H1 (cell line): ENCODE results near the gene TPRG1L.

Experiments
- CHD1 ChIP-seq: IDR thresholded peaks from 2 replicates; pipeline ENCODE4 v1.6.1; 2012; ENCODE audit warnings: low read depth, low read length, improper control_type of control experiment
- CHD2 ChIP-seq: IDR thresholded peaks from 2 replicates; pipeline ENCODE4 v1.6.1; 2012; ENCODE audit warnings: low read length, improper control_type of control experiment
- CTCF ChIP-seq, 3 experiments: IDR thresholded peaks; 1 replicate in 2 of 3; 2 replicates in 1 of 3; pipeline versions ENCODE4 v1.5.1 to v1.6.1; 2011; ENCODE audit warnings: low read length in 3 of 3, mild to moderate bottlenecking in 3 of 3, inconsistent platforms in 2 of 3, low read depth in 1 of 3, moderate library complexity in 1 of 3; ENCODE audit not compliant: insufficient read depth in 1 of 3; ENCODE audit errors: control extremely low read depth in 1 of 3
- EP300 ChIP-seq, 2 experiments: IDR thresholded peaks; 1 replicate in 1 of 2; 2 replicates in 1 of 2; pipeline ENCODE4 v1.6.1; 2011 to 2012; ENCODE audit warnings: low read depth in 2 of 2, low read length in 2 of 2, mild to moderate bottlenecking in 2 of 2, borderline replicate concordance in 1 of 2, inconsistent platforms in 1 of 2, moderate library complexity in 1 of 2
- EZH2 ChIP-seq: fragments of 200-600 bp; sonication (generic); IDR thresholded peaks from 2 replicates; pipeline ENCODE4 v1.7.1; 2012; ENCODE audit warnings: low read depth, mild to moderate bottlenecking, moderate library complexity, low read length, inconsistent platforms; ENCODE audit not compliant: severe bottlenecking
- HDAC6 ChIP-seq: IDR thresholded peaks from one replicate; pipeline ENCODE4 v1.7.1; 2012; ENCODE audit warnings: low read depth, mild to moderate bottlenecking, inconsistent platforms, low read length, moderate library complexity
- MAFK ChIP-seq: IDR thresholded peaks from 2 replicates; pipeline ENCODE4 v1.6.1; 2012; ENCODE audit warnings: low read depth, mild to moderate bottlenecking, improper control_type of control experiment, low read length
- POLR2A ChIP-seq, 2 experiments: IDR thresholded peaks; 1 replicate in 1 of 2; 2 replicates in 1 of 2; pipeline ENCODE4 v1.6.1; 2011; ENCODE audit warnings: low read depth in 2 of 2, low read length in 2 of 2, mild to moderate bottlenecking in 2 of 2; ENCODE audit errors: control extremely low read depth in 1 of 2
- POLR2AphosphoS5 ChIP-seq: IDR thresholded peaks from 2 replicates; pipeline ENCODE4 v1.6.1; 2011; ENCODE audit warnings: low read depth, low read length
- RFX5 ChIP-seq: IDR thresholded peaks from 2 replicates; pipeline ENCODE4 v1.6.1; 2011; ENCODE audit warnings: low read depth, low read length, improper control_type of control experiment, borderline replicate concordance
- SAP30 ChIP-seq: fragments of 300-600 bp; sonication (generic); IDR thresholded peaks from 2 replicates; pipeline ENCODE4 v1.7.1; 2012; ENCODE audit warnings: low read length, moderate library complexity, mild to moderate bottlenecking, inconsistent platforms; ENCODE audit not compliant: insufficient read depth, insufficient replicate concordance
- SP1 ChIP-seq: IDR thresholded peaks from 2 replicates; pipeline ENCODE4 v1.6.1; 2011; ENCODE audit warnings: low read depth, low read length
- TBP ChIP-seq: IDR thresholded peaks from 2 replicates; pipeline ENCODE4 v1.6.1; 2011; ENCODE audit warnings: low read depth, low read length, improper control_type of control experiment
- USF2 ChIP-seq: IDR thresholded peaks from 2 replicates; pipeline ENCODE4 v1.6.1; 2011; ENCODE audit warnings: low read length, improper control_type of control experiment

- TF ChIP-seq TBP (no peak), CTCF (IDR thresholded peaks at IDR 0.05; ENCODE audit: control extremely low read depth in 1 of 3, insufficient read depth in 1 of 3, low read depth in 1 of 3, low read length in 3 of 3) (no peak), USF2 (no peak), EZH2 (no peak), POLR2AphosphoS5 (no peak), CHD1 (no peak), CHD2 (no peak), HDAC6 (no peak), SAP30 (no peak), POLR2A (IDR thresholded peaks at IDR 0.05; ENCODE audit: control extremely low read depth in 1 of 2, low read depth in 2 of 2, low read length in 2 of 2) (no peak), EP300 (IDR thresholded peaks at IDR 0.05; ENCODE audit: borderline replicate concordance in 1 of 2, low read depth in 2 of 2, low read length in 2 of 2) (no peak), MAFK (no peak), SP1 (no peak), RFX5 (no peak)
These were observed 17.8 kb upstream of the TPRG1L start for GRCh38 chr1:3606779-3607702.
